RPMI7951 (cell line): ENCODE results near the gene FBXO3. TPM values are rescaled to one million over a fixed set of nuclear protein-coding genes. Genes with fewer than 3 reads are reported as not detected.
A peak's percentile ranks its signal among the peaks of the same experiment; 100 is the strongest.
"Not testable (repeated sequence)": the region's sequence is repeated elsewhere in the genome, so short reads cannot be mapped to it uniquely, and the experiment has no call there.

Experiments used
- DNase-seq: peaks from one replicate; pipeline ENCODE4 v3.0.0-alpha.2; 2012; ENCODE audit warnings: low read depth
- total RNA-seq: library from RNA; depleted of rRNA; stranded (reverse); fragments of >200 nt; shearing (Covaris generic); gene quantifications from 2 replicates; pipeline ENCODE4 v1.2.3, GENCODE V29; 2014; rRNA removed

The FBXO3 gene, protein sequence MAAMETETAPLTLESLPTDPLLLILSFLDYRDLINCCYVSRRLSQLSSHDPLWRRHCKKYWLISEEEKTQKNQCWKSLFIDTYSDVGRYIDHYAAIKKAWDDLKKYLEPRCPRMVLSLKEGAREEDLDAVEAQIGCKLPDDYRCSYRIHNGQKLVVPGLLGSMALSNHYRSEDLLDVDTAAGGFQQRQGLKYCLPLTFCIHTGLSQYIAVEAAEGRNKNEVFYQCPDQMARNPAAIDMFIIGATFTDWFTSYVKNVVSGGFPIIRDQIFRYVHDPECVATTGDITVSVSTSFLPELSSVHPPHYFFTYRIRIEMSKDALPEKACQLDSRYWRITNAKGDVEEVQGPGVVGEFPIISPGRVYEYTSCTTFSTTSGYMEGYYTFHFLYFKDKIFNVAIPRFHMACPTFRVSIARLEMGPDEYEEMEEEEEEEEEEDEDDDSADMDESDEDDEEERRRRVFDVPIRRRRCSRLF
- total RNA-seq, result 35.7 and 41.2 TPM in 2 replicates

DNA sequence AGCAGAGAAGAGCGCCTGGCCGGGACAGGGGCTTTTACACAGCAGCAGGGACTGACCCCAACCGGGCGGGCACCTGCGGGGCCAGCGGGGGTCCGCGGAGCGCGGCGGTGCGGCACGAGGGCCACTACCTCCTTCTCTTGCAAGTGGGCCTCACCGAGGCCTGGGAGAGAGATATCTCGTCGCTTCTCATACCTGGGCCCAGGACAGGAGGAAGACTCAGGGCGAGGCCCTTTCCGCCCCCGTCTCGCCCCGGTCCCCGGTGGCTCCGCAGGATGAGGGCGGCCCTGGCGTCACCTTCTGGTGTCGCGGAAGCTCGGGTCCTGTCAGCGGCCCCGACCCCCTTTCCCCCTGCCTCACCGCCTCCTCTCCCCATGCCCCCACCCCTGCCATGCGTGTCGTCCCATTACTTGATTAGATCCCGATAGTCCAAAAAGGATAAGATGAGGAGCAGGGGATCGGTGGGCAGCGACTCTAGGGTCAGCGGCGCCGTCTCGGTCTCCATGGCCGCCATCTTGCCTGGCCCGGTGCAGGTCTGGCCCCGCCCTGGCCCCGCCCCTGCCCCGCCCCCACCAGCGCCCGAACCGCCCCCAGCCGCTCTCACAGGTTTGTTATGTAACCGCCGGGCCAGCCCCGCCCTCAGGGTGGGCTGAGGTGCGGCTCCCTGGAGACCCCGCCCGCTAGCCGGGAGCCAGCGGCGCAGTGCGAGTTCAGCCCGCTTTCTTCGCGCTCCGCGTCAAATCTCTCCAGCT, at the start of gene FBXO3:
TSS of gene FBXO3 (minus strand) at position 534 of the 749 bp plus-strand sequence. CDS start at position 511, 23 bp downstream.
- DNase-seq, result peak; percentile 81

DNA sequence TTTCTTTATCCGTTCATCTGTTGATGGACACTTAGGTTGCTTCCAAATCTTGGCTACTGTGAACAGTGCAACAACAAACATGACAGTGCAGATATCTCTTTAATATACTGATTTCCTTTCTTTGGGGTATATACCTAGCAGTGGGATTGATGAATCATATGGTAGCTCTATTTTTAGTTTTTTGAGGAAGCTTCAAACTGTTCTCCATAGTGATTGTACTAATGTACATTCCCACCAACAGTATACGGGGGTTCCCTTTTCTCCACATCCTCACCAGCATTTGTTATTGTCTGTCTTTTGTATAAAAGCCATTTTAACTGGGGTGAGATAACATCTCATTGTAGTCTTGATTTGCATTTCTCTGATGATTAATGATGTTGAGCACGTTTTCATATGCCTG, 48.7 kb upstream of the FBXO3 start:
- DNase-seq, result not testable (repeated sequence)

DNA sequence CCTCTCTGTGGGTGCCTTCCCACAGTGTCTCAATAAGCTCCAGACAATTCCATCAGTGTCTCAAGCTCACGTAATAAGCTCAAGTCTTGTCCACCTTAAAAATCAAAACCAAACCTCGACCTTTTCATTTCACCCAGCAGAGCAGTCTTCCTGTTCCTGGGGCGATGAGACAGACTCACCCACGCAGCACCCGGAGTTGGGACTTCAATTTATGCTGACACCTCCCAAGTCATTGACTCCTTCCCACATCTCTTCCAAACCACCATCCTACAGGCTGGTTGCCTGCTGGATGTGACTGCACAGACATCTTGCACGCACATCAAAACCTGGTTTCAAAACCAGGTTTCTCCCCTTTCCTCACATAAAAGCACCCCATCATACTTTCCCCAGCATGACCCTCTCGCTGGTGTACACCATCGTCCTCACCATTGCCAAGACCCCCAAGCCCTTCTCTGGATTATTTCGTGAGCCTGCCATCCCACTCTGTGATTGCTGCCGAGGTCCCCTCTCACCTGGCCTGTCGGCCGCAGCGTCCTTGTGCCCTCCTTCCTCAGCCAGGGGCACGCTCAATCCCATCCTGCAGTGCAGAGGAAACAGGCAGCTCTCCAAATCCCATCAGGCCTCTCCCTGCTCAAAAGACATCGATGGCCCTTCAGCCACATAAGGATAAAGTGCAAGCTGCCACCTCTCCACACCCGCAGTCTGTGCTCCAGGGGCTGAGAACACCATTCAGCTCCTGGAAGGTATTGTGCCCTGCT, 45.1 kb upstream of the FBXO3 start:
- no peak for DNase-seq

DNA sequence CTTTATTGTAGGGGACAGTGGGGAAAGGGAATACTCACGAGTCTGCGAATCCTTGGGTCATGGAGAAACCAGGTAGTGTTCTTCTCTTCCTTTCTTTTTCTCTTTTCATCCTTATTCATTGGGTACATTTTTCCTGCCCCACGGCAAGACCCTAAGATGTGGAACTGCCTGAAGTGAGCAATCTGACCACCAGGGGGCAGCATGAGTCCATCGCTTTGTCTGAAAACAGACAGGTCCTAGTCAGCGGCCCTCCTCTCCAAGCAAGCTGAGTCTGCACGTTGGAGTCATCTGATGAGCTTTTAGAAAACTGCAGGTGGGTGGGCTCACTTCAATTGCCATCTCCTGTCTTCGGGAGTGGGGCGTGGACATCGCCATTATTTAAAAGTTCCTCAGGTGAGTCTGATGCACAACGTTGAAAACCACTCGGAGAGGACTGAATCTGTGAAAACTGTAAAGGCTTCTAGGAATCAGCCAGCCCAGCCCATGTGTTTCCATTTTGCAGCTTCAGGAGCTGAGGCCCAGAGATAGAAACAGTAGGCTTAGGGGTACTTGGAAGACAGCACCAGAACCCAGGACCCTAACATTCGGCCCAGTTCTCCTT, 34.0 kb upstream of the FBXO3 start:
- DNase-seq, result peak; percentile 67

DNA sequence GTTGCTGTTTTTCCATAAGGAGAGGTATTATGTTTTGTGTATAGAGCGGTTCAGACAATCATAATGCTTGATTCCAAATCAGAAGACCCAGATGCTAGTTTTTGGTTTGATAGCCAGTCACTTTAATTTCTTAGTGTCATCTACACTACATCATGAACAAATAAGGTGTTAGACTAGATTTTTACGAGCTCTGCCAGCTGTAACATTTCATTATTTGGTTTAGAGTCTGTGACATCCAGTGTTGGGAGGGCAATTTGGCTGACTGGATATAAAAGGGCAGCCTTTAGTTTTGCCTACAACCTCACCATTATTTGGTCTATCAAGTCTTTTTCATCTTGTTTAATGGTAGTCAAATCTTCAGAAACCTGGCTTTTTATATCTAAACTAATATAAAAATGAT, 30.2 kb upstream of the FBXO3 start:
- no peak for DNase-seq

DNA sequence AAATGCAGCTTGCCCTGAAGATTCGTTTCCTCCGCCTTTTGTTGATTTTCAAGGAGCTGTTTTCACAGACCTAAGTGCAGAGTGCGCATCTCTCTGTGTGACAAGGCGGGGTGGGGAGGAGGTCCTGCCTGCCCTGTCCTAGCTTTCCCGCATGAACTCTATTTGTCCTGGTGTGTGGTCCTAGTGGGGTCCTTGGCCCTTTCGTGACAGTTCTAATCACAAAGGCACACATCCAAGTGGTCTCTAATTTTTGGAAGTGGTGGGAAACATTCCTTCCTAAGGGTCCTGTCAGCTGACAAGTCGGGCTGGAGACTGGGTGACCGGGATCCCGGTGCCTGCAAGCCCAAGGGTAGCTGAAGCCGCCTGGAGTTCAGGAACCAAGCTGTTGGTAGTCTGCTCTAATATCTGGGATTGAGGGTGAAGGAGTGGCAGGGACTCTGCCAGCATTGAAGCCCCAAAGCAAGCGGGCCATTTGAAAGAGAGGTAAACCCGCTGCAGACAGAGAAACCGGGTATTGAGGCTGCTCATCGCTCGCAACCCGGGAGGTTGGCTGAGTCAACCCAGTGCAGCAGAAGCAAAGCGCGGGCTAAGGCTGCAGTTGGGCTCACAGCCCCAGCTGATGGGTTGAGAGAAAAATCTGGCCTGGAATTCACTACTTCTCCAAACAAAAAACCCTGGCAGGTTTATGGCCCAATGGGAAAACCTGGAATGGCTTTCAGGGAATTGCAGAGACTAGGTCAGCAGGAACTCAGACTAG, 28.1 kb upstream of the FBXO3 start:
- peak; percentile 86 for DNase-seq

DNA sequence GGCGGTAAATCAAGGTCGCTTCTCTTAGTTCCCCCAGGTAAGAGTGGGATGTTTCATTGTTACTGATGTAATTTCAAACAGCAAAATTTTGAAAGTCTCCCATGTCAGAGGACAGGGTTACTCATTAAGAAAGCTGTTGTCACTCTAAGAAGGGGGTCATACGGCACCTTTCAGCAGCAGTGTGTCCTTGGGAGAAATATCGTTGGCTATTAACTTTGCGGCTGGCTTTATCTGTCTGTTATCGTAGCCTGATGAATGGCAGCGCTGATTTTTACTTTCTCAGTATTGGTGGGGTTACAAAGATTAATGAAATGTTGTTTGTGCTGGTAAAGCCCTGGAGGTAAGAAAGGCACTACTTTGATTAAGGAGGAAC, 27.5 kb upstream of the FBXO3 start:
- no peak for DNase-seq

DNA sequence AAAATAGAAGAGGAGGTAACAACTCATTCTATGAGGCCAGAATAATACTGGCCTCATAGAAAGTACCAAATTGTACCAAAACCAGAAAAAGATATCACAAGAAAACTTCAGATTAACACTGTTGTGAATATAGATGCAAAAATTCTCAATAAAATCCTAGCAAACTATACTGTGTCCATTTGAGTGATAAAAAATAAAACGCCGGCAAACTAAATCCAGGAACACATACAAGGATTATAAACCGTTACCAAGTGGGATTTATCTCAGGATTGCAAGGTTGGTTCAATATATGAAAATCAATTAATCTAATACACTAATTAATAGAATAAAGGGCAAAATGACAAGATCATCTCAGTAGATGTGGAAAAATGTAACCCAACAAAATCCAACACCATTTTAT, 23.6 kb upstream of the FBXO3 start:
- DNase-seq, result no peak

DNA sequence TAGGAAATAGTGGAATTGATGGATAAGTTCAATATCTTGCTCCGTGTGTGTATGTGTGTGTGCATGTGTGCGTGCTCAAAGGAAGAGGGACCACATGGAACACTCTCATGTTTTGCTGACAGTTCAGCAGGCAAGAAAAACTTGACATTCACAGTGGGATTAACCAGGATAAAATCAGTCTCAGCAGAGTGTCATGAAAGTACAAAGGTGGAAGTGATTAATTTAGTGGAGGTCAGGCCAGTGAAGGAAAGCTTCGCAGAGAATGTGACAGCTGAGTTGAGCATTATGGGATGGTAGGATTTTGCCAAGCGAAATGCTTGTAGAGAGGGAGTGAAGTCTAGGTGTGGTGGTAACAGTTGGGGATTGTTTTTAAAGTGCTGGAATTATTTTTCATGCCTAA, 15.7 kb upstream of the FBXO3 start:
- no peak for DNase-seq

DNA sequence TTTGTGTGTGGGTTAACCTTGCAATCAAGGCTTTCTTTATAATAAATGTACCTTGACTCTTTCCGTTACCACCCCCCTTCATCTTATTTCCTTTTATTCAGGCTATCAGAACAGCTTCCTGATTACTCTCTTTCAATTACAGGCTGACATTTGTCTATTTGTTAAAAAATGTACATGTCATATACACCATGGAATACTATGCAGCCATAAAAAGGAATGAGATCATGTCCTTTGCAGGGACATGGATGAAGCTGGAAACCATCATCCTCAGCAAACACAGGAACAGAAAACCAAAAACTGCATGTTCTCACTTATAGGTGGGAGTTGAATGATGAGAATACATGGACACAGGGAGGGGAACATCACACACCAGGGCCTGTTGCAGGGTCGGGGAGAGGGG, 13.8 kb upstream of the FBXO3 start:
- DNase-seq, result not testable (repeated sequence)

DNA sequence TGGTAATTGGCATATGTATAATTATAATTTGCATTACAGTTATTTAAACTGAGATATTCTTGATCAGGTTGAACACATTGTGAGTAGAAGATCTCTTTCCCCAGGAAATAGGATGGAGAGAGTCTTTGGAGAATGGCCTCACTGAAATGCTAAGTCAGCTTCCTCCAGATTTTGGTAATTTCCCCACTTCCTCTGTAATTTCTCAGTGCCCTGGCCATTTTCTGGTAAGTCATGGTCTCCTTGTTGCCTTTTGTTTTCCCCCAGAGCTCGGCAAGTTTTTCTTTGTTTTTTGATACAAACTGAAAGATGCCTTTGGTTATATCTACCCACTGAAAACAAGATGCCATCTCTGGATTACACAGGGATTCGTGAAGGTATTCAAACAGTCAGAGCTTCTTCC, 12.8 kb upstream of the FBXO3 start:
- DNase-seq, result no peak

DNA sequence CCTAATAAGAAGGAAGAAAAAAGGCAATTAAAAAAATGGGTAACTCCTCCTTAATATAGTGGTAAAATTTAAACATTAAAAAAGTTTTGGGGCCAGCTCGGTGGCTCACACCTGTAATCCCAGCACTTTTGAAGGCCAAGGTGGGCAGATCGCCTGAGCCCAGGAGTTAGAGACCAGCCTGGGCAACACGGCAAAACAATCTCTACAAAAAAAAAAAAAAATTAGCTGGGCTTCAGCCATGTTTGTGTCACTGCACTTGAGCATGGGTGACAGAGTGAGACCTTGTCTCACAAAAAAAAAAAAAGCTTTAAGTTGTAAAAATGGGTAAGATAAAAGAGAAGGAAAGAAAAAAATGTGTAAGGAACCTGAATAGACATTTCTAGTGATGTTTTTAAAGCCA, 11.3 kb upstream of the FBXO3 start:
- no peak for DNase-seq

DNA sequence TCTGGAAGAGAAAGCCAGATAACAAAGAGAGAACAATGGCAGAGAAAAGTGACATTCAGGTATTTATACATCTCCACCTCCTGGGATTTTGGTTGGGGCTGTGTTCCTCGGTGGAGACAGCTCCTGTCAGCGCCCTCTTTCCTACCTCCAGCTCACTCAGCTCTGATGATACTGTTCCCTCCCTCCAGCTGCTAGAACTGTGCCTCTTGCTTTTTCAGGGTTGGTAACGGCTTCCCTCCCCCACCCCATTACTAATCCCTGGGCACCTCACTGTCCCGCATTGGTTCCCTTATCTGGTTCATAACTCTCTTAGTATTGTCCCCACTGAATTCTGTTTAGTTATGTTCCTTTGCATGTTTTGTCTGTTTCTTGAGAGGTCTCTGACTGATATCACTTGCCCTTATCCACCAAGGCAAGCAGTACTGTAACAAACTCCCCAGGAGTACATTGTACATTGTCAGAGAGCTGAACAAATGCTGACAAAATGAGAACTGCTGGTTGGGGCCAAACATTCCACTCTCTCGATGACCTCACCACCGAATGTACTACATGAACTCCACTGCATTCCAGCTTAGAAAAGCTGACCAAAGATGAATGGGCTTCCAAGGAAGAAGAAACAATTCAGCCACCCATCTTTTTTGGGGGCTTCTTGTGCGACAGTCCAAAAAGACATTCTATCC, 5.7 kb upstream of the FBXO3 start:
- peak; percentile 19 for DNase-seq

DNA sequence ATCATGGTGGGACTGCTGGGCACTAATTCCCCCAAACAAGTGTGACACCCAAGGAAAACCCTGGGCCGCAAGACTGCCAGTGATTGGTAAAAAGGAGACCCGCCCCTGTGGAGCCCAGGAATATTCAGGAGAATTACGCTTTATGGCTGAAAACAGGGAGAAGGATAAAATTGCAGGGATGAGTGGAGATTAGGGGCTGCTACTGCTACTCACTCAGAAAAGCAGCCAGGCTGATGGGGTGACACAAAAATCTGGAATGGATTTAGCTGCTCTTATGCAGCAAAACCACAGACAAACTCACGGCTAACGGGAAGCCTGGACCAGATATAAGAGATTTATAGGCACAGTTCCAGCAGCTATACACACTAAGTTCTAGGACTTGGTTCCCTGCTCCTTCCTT, 4.4 kb upstream of the FBXO3 start:
- peak; percentile 74 for DNase-seq

DNA sequence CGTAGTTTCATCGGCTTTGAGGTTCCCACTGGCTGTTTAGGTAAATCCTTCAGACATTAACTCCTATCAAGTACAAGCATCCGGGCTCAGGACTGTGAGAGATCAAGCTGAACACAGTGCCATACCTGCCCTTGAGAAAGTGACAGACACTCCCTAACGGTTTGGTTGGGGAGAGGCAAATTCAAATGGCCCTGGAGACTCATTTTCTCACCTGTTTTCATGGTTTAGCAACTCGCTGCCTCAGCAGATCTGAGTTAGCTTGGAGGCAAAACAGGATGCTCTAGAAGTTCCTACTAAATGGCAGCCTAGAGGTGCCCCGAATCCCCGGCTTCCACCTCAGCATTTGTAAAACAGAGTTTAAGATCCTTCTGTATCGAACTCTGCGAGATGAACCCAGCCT, 3.6 kb upstream of the FBXO3 start:
- DNase-seq, result no peak

DNA sequence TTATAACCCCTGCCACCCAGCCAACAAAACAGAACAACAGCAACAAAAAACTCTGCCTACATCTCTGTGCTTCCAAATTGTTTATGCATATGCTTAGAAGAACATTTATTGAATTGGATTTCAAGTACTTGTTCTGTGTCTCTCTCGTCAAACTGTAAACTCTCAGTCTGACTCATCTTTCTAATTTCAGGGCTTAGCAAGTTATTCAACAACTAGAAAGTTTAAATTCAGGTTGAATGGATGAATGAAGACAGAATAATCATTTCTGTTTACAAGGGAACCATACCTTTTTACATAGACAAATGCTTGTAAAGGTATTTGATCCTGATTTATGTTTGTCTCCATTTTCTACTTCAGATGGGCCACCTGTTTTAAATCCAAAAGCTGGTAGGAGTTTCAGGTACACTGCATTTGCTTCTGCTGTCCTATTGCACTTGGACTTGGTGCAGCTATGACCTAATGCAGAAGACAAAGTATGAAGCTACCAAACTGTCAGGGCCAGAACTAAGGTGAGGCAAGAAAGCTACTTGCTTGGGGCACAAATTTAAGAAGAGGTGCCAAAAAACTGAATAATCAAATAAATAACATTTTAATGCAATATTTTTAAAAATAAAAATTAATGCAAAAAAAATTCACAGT, 1.6 kb upstream of the FBXO3 start:
- no peak for DNase-seq

DNA sequence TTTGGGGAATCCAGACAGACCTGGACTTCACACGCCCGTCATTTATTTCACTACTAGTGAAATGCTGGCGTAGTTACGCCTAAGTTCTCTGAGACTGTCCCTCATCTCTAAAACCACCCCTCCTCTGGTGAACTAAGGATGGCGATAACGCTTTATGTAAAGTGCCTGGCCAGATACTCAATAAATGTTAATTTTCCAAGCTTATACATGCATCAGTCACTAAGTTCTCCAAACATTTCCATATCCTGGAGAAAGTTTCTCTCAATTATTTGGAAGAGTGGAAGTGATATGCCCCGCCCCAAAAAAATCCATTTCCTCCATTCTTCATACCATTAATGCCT, 1.1 kb upstream of the FBXO3 start:
- no peak for DNase-seq

DNA sequence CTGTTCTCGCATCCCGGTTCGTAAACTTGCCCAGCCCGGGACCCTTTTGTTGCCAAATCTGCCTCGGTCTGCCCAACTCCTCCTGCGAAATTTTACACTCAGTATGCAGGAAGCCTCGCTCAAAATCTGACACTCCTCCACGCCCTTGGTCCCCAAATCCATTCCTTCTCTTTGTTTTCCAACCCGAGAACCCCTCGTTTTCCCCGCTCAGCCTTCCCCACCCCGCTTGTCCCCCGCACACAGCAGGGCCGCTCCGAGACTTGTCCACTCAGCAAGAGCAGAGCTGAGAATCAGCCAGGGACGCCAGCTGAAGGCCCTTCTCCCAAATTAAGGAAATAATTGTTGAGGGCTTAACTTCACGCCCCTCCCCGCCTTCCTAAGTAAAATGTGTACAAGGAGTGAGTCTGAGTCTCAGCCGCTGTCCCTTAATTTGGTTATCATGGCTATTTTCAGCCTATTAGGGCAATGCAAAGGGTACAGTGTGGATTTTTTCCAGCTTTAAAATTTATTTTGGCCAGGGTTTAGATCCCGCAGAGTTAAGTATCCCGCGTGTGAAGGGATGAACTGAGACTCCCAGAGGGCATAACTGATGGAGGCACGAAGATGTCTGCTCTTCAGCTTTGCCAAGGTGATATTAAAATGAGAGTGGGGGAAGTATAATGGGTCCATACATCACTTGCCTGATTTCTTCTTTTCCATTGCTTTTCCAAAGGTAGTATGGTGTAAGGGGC, 581 bp upstream of the FBXO3 start:
- DNase-seq, result no peak

DNA sequence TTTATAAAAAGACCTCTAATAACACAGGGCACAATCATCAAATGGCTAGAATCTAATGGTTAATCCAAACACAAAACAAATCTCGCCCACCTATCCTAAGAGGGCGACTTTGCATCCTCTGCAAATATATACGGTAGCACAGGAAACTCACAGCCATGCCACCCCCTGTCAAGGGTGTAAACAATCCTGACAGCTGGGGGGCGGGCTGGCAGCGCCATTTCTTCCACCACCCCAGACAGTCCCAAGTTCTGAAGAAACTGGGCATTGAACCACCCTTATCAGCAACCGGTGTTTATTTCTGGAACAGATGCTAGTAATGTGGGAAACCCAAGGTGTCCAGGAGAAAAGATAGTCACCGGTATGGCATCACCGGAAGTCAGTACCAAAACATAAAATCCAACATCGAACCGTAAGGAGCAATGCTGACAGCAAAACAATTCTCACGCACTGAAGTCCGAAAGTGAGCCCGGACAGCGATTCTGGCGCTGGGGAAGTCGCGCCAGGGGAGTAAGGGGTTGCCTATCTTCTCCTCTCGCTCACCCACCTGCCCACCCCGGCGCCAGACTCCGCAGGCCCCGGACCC, 825 bp downstream of the FBXO3 start:
- peak; percentile 4 for DNase-seq
